Measurements from ENCODE around the gene MEGF11. TPM values are rescaled to one million over a fixed set of nuclear protein-coding genes. Genes with fewer than 3 reads are reported as not detected.

Gene MEGF11
- total RNA-seq, 1 donor from 2014 or later: 1.9 TPM

DNA sequence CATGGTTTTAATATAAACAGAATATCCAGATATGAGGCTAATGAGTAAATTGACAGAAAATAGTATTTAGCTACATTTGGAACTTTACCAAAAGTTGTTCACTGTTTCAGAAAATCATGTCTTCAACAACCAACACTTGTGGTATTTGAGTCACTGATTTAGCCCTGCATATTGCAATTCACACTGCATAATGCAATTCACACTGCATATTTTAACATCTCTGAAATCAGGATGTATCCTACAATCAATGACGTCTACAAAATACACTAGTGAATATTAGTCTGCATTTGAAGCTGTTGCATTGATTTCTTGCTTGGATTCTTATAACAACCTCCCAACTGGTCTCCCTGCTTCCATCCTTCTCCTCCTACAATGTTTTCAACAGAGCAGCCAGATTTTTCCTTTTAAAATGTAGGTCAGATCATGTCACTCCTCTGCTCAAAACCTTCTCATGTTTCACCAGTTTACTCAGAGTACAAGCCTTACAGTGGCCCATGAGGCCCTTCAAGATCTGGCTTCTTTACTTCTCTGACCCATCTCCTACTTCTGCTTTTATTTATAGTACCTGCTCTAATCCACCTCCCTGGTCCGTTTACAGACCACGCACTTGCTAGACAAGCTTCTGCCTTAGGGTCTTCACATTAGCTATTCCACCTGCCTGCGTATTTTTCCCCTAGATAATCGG lies 395.7 kb downstream of the MEGF11 start:
- no peak for DNase-seq (ENCODE audit: low spot score)

GRCh38 chr15:65856821-65857455 lies 396.6 kb downstream of the MEGF11 start:
- peak; percentile 23 for DNase-seq (ENCODE audit: low spot score)

- DNase-seq (ENCODE audit: low spot score): no peak
Observed at GRCh38 chr15:65851981-65852380, 401.6 kb downstream of the MEGF11 start.

DNA sequence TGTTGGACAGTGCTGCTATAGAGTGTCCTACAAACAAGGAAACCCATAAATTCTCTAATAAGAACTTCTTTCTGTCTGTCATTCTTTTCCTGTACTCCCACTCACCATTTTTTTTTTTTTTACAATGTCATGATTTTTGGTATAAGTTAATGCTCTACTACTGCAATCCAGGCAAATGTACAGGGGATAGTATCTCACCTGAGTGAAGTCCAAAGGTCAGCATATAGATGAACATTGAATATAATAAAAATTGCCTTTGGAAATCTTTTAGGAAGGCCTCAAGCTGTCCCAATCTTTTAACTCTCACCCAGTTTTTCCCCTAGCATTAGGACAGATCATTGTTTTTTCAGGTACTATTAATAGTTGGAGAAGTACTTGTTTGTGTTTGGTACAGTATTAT lies 405.6 kb downstream of the MEGF11 start:
- no peak for DNase-seq (ENCODE audit: low spot score)

GRCh38 chr15:65845826-65846519 lies 407.6 kb downstream of the MEGF11 start:
- no peak for DNase-seq (ENCODE audit: low spot score)

Other genes with a start within 250 kb of the MEGF11 start
- 22.4 TPM for gene DIS3L, start 39.8 kb upstream of the MEGF11 start, total RNA-seq (ENCODE audit: insufficient read depth, low replicate concordance)
- 7.0 TPM for gene TIPIN, start 102.9 kb upstream of the MEGF11 start, total RNA-seq (ENCODE audit: insufficient read depth, low replicate concordance)
- 25.8 TPM for gene MAP2K1, start 133.2 kb upstream of the MEGF11 start, total RNA-seq (ENCODE audit: insufficient read depth, low replicate concordance)
- 7.2 TPM for gene SNAPC5, start 244.0 kb upstream of the MEGF11 start, total RNA-seq (ENCODE audit: insufficient read depth, low replicate concordance)